GM19468 (cell line): ENCODE results near the gene MYO18A.
"Not testable (repeated sequence)": the region's sequence is repeated elsewhere in the genome, so short reads cannot be mapped to it uniquely, and the experiment has no call there.

Experiments
- ATAC-seq: cut with Tn5 transposase; IDR thresholded peaks from one replicate; pipeline ENCODE4 v1.9.1; 2021; ENCODE audit warnings: mild to moderate bottlenecking, moderate library complexity, moderate number of reproducible peaks; ENCODE audit not compliant: unreplicated experiment; ENCODE audit errors: extremely low read depth

Gene MYO18A

GRCh38 chr17:29150161-29150560, 30.0 kb downstream of the MYO18A start:
- no peak for ATAC-seq

GRCh38 chr17:29149431-29150064, 30.6 kb downstream of the MYO18A start:
- no peak for ATAC-seq

GRCh38 chr17:29148790-29149430, 31.3 kb downstream of the MYO18A start:
- ATAC-seq = peak; percentile 64

- ATAC-seq = no peak
These were observed 31.9 kb downstream of the MYO18A start for GRCh38 chr17:29148257-29148789.

GRCh38 chr17:29147682-29148081, 32.5 kb downstream of the MYO18A start:
- no peak for ATAC-seq

- ATAC-seq = not testable (repeated sequence)
These were observed 33.0 kb downstream of the MYO18A start for GRCh38 chr17:29147228-29147627.

- ATAC-seq = no peak
These were observed 33.7 kb downstream of the MYO18A start for GRCh38 chr17:29146369-29146972.

GRCh38 chr17:29145289-29146073, 34.7 kb downstream of the MYO18A start:
- no peak for ATAC-seq

GRCh38 chr17:29143894-29144293, 36.3 kb downstream of the MYO18A start:
- ATAC-seq = no peak

- no peak for ATAC-seq
These were observed 38.7 kb downstream of the MYO18A start for GRCh38 chr17:29141514-29141876.

GRCh38 chr17:29140631-29141513, 39.3 kb downstream of the MYO18A start:
- no peak for ATAC-seq

GRCh38 chr17:29140051-29140621, 40.1 kb downstream of the MYO18A start:
- no peak for ATAC-seq

- no peak for ATAC-seq
These were observed 41.1 kb downstream of the MYO18A start for GRCh38 chr17:29138971-29139691.

GRCh38 chr17:29138184-29138955, 41.8 kb downstream of the MYO18A start:
- ATAC-seq = no peak

- ATAC-seq = no peak
These were observed 43.0 kb downstream of the MYO18A start for GRCh38 chr17:29136998-29137730.

- ATAC-seq = no peak
These were observed 44.7 kb downstream of the MYO18A start for GRCh38 chr17:29135464-29135863.

GRCh38 chr17:29133121-29133713, 47.0 kb downstream of the MYO18A start:
- no peak for ATAC-seq
